CD4-positive, alpha-beta T cell treated with Interleukin-10 for 1 hour (primary cell): Measurements from ENCODE around the gene ZNF260.
A peak's percentile ranks its signal among the peaks of the same experiment; 100 is the strongest.

ENCODE experiments used
- DNase-seq: peaks from one replicate; pipeline ENCODE4 v3.0.0-alpha.2; 2020

Gene ZNF260

DNA sequence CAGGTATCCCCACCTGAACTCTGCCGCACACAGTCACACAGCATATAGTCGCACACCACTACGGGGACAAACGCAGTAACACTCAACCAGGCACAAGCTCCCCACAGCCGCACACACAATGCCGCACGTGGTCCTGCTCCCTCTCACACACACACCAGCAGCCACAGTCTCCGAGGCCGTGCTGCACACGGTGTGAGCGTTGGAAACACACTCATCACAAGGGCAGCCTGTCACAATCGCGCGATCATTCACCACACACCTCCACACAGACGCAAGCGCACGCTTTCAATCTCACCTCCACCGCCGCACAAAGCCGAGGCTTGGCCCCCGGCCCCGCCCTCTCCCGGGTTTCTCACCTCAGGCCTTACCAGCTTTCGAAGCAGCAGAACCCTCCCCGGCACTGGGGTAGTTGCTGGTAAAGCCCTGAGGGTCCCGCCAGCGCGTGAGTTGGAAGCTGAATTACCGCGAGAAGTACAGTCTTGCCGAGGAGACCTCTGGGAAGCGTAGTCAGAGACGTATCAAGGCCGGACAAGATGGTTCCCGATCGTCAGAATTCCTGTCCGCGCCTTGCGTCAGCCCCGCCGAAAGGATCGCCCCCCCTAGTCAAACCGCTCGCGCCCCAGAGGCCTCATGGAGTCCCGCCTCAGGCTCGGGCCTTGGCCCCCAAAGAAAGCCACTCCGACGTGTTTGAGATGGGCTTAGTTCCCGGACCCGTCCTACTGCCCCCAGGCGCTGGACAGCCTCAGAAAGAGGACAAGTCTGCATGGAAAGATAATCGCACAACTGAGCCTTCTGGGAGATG is 38.8 kb downstream of the ZNF260 start, which contains the start of gene ZNF566:
ZNF566 (minus strand) TSS at position 444 of the 802 bp plus-strand sequence. CDS start 13,004 bp downstream, outside the sequence.
- peak; percentile 97 for DNase-seq

DNA sequence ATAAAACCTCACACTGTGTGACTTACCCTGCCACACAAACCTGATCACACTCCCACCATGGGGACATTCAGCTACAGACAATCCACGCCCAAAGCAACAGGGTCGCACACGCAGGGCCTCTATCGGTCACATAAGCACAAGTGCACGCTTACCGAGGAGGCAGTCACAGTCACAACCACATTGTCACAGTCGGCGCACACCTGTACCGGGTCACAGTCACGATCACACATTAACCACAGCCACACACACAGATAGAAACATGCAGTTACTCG is 39.3 kb downstream of the ZNF260 start:
- peak; percentile 63 for DNase-seq

DNA sequence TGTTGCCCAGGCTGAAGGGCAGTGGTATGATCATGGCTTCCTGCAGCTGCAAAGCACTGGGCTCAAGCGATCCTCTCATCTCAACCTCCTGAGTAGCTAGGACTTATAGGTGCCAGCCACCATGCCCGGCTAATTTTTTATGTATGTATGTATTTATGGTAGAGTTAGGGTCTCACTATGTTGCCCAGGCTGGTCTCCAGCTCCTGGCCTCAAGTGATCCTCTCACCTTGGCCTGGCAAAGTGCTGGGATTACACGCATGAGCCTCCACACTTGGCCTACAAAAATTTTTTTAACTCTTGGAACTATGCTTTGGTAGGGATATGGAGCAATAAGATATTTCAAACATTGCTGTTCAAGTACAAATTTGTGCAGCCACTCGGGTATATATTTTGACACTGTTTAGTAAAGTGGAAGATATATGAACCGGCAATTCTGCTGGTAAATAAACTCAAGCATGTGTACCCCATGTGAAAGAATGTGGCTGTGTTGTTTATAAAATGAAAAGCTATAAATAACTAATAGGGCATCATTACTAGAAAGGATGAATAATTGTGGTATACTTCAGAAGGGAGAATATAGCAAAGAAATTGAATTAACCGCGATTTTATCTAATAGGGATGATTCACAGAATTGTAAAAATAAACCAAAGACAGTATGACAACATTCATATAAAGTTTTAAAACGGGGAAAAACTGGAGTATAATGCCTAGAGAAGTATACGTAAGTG is 39.8 kb downstream of the ZNF260 start:
- DNase-seq, result no peak

DNA sequence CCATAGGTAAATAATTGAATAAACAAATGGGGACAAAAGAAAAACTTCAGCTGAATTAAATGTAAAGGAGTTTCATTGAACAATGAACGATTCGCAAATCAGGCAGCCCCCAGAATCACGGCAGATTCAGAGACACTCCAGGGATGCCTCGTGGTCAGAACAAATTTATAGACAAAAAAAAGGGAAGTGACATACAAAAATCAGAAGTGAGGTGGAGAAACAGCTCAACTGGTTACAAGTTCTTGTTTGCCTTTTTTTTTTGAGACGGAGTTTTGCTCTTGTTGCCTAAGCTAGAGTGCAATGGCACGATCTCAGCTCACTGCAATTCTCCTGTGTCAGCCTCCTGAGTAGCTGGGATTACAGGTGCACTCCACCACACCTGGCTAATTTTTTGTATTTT is 44.4 kb downstream of the ZNF260 start:
- DNase-seq, result no peak

DNA sequence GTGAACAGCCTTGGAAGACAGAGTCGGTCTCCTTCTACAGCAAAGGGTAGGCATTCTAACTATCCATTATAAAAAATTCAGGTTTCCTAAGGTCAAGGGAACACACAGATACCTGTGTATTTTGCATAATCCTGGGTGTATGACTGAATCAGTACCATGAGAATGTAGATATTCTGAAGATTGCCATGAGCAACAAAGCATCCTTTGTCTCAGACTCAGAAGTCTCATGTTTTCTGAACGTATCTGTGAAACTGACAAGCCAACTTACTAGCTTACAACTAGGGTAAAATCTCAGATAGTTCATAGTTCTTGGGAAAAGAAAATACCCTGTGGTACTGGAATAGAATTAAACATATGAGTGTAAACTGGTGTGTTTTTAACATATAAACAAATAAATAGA is 45.2 kb downstream of the ZNF260 start:
- DNase-seq, result no peak
